Panc1 (cell line): ENCODE results near the gene SETD6. TPM values are rescaled to one million over a fixed set of nuclear protein-coding genes. Genes with fewer than 3 reads are reported as not detected.

ENCODE experiments used
- ATAC-seq: fragments of 200-7000 bp; cut with Tn5 transposase; 2 replicates; pipeline ENCODE4 v1.9.1; 2020; ENCODE audit warnings: mild to moderate bottlenecking, moderate library complexity
- BruUV-seq: library from RNA; stranded (reverse); fragments of 400-500 nt; replicated peaks from 2 replicates; lab custom pipeline; 2021; lab: Mats Ljungman, UMichigan
- CTCF ChIA-PET: fragments of 300-600 bp; sonication (Branson Sonifier 250); formaldehyde crosslinking; loops from one replicate; lab custom pipeline; 2022; ENCODE audit warnings: antibody characterized with exemption; lab: Charles Lee
- POLR2A ChIA-PET: fragments of 300-600 bp; sonication (Branson Sonifier 250); formaldehyde crosslinking; loops from one replicate; lab custom pipeline; 2022; ENCODE audit warnings: antibody characterized with exemption; lab: Charles Lee
- DNase-seq: peaks from one replicate; pipeline ENCODE4 v3.0.0-alpha.2; 2010; ENCODE audit warnings: low read depth, low spot score
- H3K27ac ChIP-seq: 2 replicates; pipeline ENCODE4 v1.5.1; 2011; ENCODE audit warnings: mild to moderate bottlenecking, low read length, inconsistent platforms
- H3K27me3 ChIP-seq: fragments of 200-500 bp; sonication (Bioruptor generic); 2 replicates; pipeline ENCODE4 v1.6.0; 2014; ENCODE audit warnings: low read length, inconsistent platforms; ENCODE audit not compliant: control insufficient read depth, insufficient read depth
- H3K36me3 ChIP-seq: fragments of 200-500 bp; sonication (Bioruptor generic); 2 replicates; pipeline ENCODE4 v1.5.1; 2014; ENCODE audit warnings: inconsistent platforms, mild to moderate bottlenecking, low read length, moderate library complexity; ENCODE audit not compliant: control insufficient read depth, insufficient read depth
- H3K4me1 ChIP-seq: 2 replicates; pipeline ENCODE4 v1.5.1; 2011; ENCODE audit warnings: inconsistent platforms, mild to moderate bottlenecking, low read length, moderate library complexity; ENCODE audit not compliant: control insufficient read depth, insufficient read depth
- H3K4me3 ChIP-seq, 2 experiments: 2 replicates each; pipeline ENCODE4 v1.5.1; 2011 to 2012; ENCODE audit warnings: low read depth in 2 of 2, low read length in 2 of 2, mild to moderate bottlenecking in 2 of 2, inconsistent platforms in 1 of 2, moderate library complexity in 1 of 2
- H3K9me3 ChIP-seq: fragments of 200-500 bp; sonication (Bioruptor generic); 2 replicates; pipeline ENCODE4 v1.5.1; 2014; ENCODE audit warnings: low read depth, mild to moderate bottlenecking, inconsistent platforms, low read length, moderate library complexity; ENCODE audit not compliant: control insufficient read depth, insufficient read depth
- CTCF ChIP-seq: fragments of 450-650 bp; IDR thresholded peaks from 2 replicates; pipeline ENCODE4 v1.5.1; 2017; ENCODE audit warnings: mild to moderate bottlenecking
- POLR2AphosphoS5 ChIP-seq: IDR thresholded peaks from 2 replicates; pipeline ENCODE4 v1.6.1; 2012; ENCODE audit warnings: mild to moderate bottlenecking, low read depth, low read length, moderate library complexity
- REST ChIP-seq, 2 experiments: IDR thresholded peaks; 2 replicates each; pipeline ENCODE4 v1.6.1; 2011 to 2012; ENCODE audit warnings: low read depth in 2 of 2, control low read depth in 1 of 2, low read length in 1 of 2, mild to moderate bottlenecking in 1 of 2, moderate library complexity in 1 of 2; ENCODE audit not compliant: insufficient read depth in 1 of 2
- SIN3A ChIP-seq: IDR thresholded peaks from 2 replicates; pipeline ENCODE4 v1.6.1; 2012; ENCODE audit warnings: low read depth, mild to moderate bottlenecking, low read length, moderate library complexity, borderline replicate concordance; ENCODE audit not compliant: insufficient read depth
- TCF7L2 ChIP-seq: IDR thresholded peaks from 2 replicates; pipeline ENCODE4 v1.6.1; 2011; ENCODE audit warnings: mild to moderate bottlenecking, low read depth, low read length, inconsistent platforms
- in situ Hi-C: cut with HindIII; loops from 2 replicates; pipeline ENCODE4 v1.10.0; 2016; ENCODE audit warnings: low sequenced_read_pairs, low pct_unique_long_range_greater_than_20kb
- intact Hi-C: fragments of 100-400 bp; cut with micrococcal nuclease; formaldehyde crosslinking; loops from one replicate; pipeline ENCODE4 v1.10.0; 2022; ENCODE audit not compliant: unreplicated experiment
- total RNA-seq: library from RNA; stranded (reverse); gene quantifications from one replicate; pipeline ENCODE4 v1.2.1, GENCODE V29; 2021; ENCODE audit not compliant: unreplicated experiment

The SETD6 gene
- total RNA-seq, 1 experiment from 2014 or later, result 28.3 TPM

- H3K9me3 ChIP-seq, result no peaks in the 10 kb centered on the region
- intact Hi-C loops (no loop called here), in situ Hi-C loops (no loop called here)
- BruUV-seq, result no TSS peak
- H3K36me3 ChIP-seq, result no peaks in the 10 kb centered on the region
- ChIA-PET POLR2A (no interaction called here), CTCF (no interaction called here)
- no peak for DNase-seq
- no peak for ATAC-seq
- H3K27ac ChIP-seq, result no peak overlapping the region
- no peak overlapping the region for H3K4me3 ChIP-seq
- no peaks in the 10 kb centered on the region for H3K27me3 ChIP-seq
- no peaks in the 10 kb centered on the region for H3K4me1 ChIP-seq
- no peak for TF ChIP-seq CTCF
- no peak for TF ChIP-seq REST (IDR thresholded peaks at IDR 0.05; ENCODE audit: insufficient read depth in 1 of 2, low read depth in 2 of 2, low read length in 1 of 2)
- no peak for TF ChIP-seq SIN3A
- no peak for TF ChIP-seq POLR2AphosphoS5
- TF ChIP-seq TCF7L2, result no peak
These were observed 48.9 kb upstream of the SETD6 start for GRCh38 chr16:58466396-58466795.

- CTCF ChIA-PET, result no interaction called here
- Histone ChIP-seq H3K4me3 (no peak overlapping the region), H3K27me3 (no peaks in the 10 kb centered on the region), H3K36me3 (no peaks in the 10 kb centered on the region), H3K9me3 (no peaks in the 10 kb centered on the region), H3K4me1 (no peaks in the 10 kb centered on the region), H3K27ac (no peak overlapping the region)
- in situ Hi-C loops, result no loop called here
- no peak for TF ChIP-seq TCF7L2
- TF ChIP-seq POLR2AphosphoS5, result no peak
- no peak for TF ChIP-seq REST (IDR thresholded peaks at IDR 0.05; ENCODE audit: insufficient read depth in 1 of 2, low read depth in 2 of 2, low read length in 1 of 2)
- TF ChIP-seq CTCF, result no peak
- TF ChIP-seq SIN3A, result no peak
- DNase-seq (no peak), ATAC-seq (no peak)
- no TSS peak for BruUV-seq
- POLR2A ChIA-PET, result no interaction called here
- intact Hi-C loops, result no loop called here
These were observed 47.4 kb upstream of the SETD6 start for GRCh38 chr16:58467905-58468304.
